GM21619 (cell line): ENCODE results near the gene LCNL1.

ENCODE experiments used
- ATAC-seq: cut with Tn5 transposase; IDR thresholded peaks from one replicate; pipeline ENCODE4 v1.9.1; 2021; ENCODE audit not compliant: unreplicated experiment

The LCNL1 gene

GRCh38 chr9:137009217-137009616 lies 26.4 kb downstream of the LCNL1 start:
- ATAC-seq, result no peak

- ATAC-seq, result no peak
These were observed 27.3 kb downstream of the LCNL1 start for GRCh38 chr9:137009938-137010732.

GRCh38 chr9:137011156-137011555 lies 28.4 kb downstream of the LCNL1 start:
- ATAC-seq, result no peak

- no peak for ATAC-seq
These were observed 29.3 kb downstream of the LCNL1 start for GRCh38 chr9:137011907-137012675.

- no peak for ATAC-seq
These were observed 30.1 kb downstream of the LCNL1 start for GRCh38 chr9:137012694-137013570.

GRCh38 chr9:137013571-137013940 lies 30.8 kb downstream of the LCNL1 start:
- ATAC-seq, result no peak

GRCh38 chr9:137014166-137014565 lies 31.4 kb downstream of the LCNL1 start:
- ATAC-seq, result no peak

- ATAC-seq, result no peak
These were observed 32.2 kb downstream of the LCNL1 start for GRCh38 chr9:137014776-137015539.

- no peak for ATAC-seq
These were observed 32.7 kb downstream of the LCNL1 start for GRCh38 chr9:137015540-137015930.

GRCh38 chr9:137015976-137016375 lies 33.2 kb downstream of the LCNL1 start:
- ATAC-seq, result no peak

GRCh38 chr9:137016436-137016835 lies 33.6 kb downstream of the LCNL1 start:
- ATAC-seq, result no peak

- ATAC-seq, result no peak
These were observed 34.3 kb downstream of the LCNL1 start for GRCh38 chr9:137017071-137017470.

GRCh38 chr9:137017791-137018497 lies 35.2 kb downstream of the LCNL1 start:
- no peak for ATAC-seq

GRCh38 chr9:137018761-137019559 lies 36.2 kb downstream of the LCNL1 start:
- no peak for ATAC-seq

- ATAC-seq, result no peak
These were observed 37.3 kb downstream of the LCNL1 start for GRCh38 chr9:137019891-137020683.

- no peak for ATAC-seq
These were observed 38.2 kb downstream of the LCNL1 start for GRCh38 chr9:137020771-137021567.

GRCh38 chr9:137021568-137021978 lies 38.8 kb downstream of the LCNL1 start:
- ATAC-seq, result no peak
